Parathyroid adenoma (tissue), 2 donors: ENCODE measurements around the gene RAD51AP2.
A peak's percentile ranks its signal among the peaks of the same experiment; 100 is the strongest.
"Not testable (repeated sequence)": the region's sequence is repeated elsewhere in the genome, so short reads cannot be mapped to it uniquely, and the experiment has no call there.

Source experiments
- H2AFZ ChIP-seq: fragments of 300-600 bp; sonication (generic); one replicate; pipeline ENCODE4 v1.7.0; 2017; ENCODE audit warnings: antibody characterized with exemption, mild to moderate bottlenecking
- H3K27ac ChIP-seq: fragments of 300-600 bp; sonication (generic); one replicate; pipeline ENCODE4 v1.7.0; 2017
- H3K27me3 ChIP-seq: fragments of 300-600 bp; sonication (generic); one replicate; pipeline ENCODE4 v1.7.0; 2017; ENCODE audit warnings: low read length; ENCODE audit not compliant: control insufficient read depth, insufficient read depth
- H3K36me3 ChIP-seq: fragments of 300-600 bp; sonication (generic); one replicate; pipeline ENCODE4 v1.7.0; 2017; ENCODE audit warnings: low read length; ENCODE audit not compliant: control insufficient read depth, insufficient read depth
- H3K4me1 ChIP-seq: fragments of 300-600 bp; sonication (generic); one replicate; pipeline ENCODE4 v1.7.0; 2017; ENCODE audit warnings: control low read depth
- H3K4me2 ChIP-seq: fragments of 300-600 bp; sonication (generic); one replicate; pipeline ENCODE4 v1.7.0; 2017; ENCODE audit warnings: low read length
- H3K4me3 ChIP-seq: fragments of 300-600 bp; sonication (generic); one replicate; pipeline ENCODE4 v1.7.0; 2017; ENCODE audit warnings: low read depth, low read length
- H3K79me2 ChIP-seq: fragments of 300-600 bp; sonication (generic); one replicate; pipeline ENCODE4 v1.7.0; 2017; ENCODE audit warnings: control low read depth
- H3K9ac ChIP-seq: fragments of 300-600 bp; sonication (generic); one replicate; pipeline ENCODE4 v1.7.0; 2017; ENCODE audit warnings: mild to moderate bottlenecking
- H3K9me3 ChIP-seq: fragments of 300-600 bp; sonication (generic); one replicate; pipeline ENCODE4 v1.7.0; 2017; ENCODE audit warnings: low read length; ENCODE audit not compliant: control insufficient read depth
- CTCF ChIP-seq: fragments of 300-600 bp; sonication (generic); IDR thresholded peaks from one replicate; pipeline ENCODE4 v1.7.0; 2017; ENCODE audit warnings: antibody characterized with exemption, mild to moderate bottlenecking
- donor health status: primary hyperparathyroidism.

The RAD51AP2 gene

GRCh38 chr2:17518212-17519154, at the start of gene RAD51AP2:
Gene RAD51AP2 (minus strand): TSS chr2:17518440. CDS start chr2:17518415, 25 bp downstream.
- Histone ChIP-seq H3K4me2 (peak within 1 kb of the TSS; percentile 4), H2AFZ (peak within 1 kb of the TSS; percentile 76), H3K9ac (no peak within 1 kb of the TSS), H3K36me3 (no peaks in the 10 kb centered on the region), H3K27ac (no peak within 1 kb of the TSS), H3K4me1 (no peaks in the 10 kb centered on the region), H3K4me3 (no peak within 1 kb of the TSS), H3K9me3 (no peaks in the 10 kb centered on the region), H3K79me2 (no peaks in the 10 kb centered on the region), H3K27me3 (no peaks in the 10 kb centered on the region)
- TF ChIP-seq CTCF: no peak

- H3K9ac ChIP-seq, H3K79me2 ChIP-seq, H3K4me3 ChIP-seq, H3K27me3 ChIP-seq, H3K4me1 ChIP-seq, H3K27ac ChIP-seq, H3K36me3 ChIP-seq, H2AFZ ChIP-seq, H3K4me2 ChIP-seq, H3K9me3 ChIP-seq: not testable (repeated sequence)
Observed at GRCh38 chr2:17565726-17566125, 47.5 kb upstream of the RAD51AP2 start.

- Histone ChIP-seq H3K4me3 (no peak overlapping the region), H3K79me2 (no peaks in the 10 kb centered on the region), H3K27ac (no peak overlapping the region), H3K9ac (no peak overlapping the region), H3K9me3 (no peaks in the 10 kb centered on the region), H2AFZ (no peak overlapping the region), H3K27me3 (no peaks in the 10 kb centered on the region), H3K4me2 (no peak overlapping the region), H3K36me3 (no peaks in the 10 kb centered on the region), H3K4me1 (no peaks in the 10 kb centered on the region)
- no peak for TF ChIP-seq CTCF
Observed at GRCh38 chr2:17558878-17559277, 40.6 kb upstream of the RAD51AP2 start.

GRCh38 chr2:17558053-17558452, 39.8 kb upstream of the RAD51AP2 start:
- H2AFZ ChIP-seq: no peak overlapping the region
- no peak overlapping the region for H3K27ac ChIP-seq

GRCh38 chr2:17557596-17557995, 39.4 kb upstream of the RAD51AP2 start:
- no peak overlapping the region for H3K4me2 ChIP-seq
- no peak overlapping the region for H3K4me3 ChIP-seq
- no peak for TF ChIP-seq CTCF
- H3K4me1 ChIP-seq: no peaks in the 10 kb centered on the region
- no peaks in the 10 kb centered on the region for H3K36me3 ChIP-seq
- no peak overlapping the region for H3K9ac ChIP-seq
- H3K79me2 ChIP-seq: no peaks in the 10 kb centered on the region
- H3K27ac ChIP-seq: no peak overlapping the region
- H2AFZ ChIP-seq: no peak overlapping the region
- no peaks in the 10 kb centered on the region for H3K9me3 ChIP-seq
- H3K27me3 ChIP-seq: no peaks in the 10 kb centered on the region

More at GRCh38 chr2:17558053-17558452, 39.8 kb upstream of the RAD51AP2 start:
- no peak for TF ChIP-seq CTCF
- Histone ChIP-seq H3K36me3 (no peaks in the 10 kb centered on the region), H3K9me3 (no peaks in the 10 kb centered on the region), H3K27me3 (no peaks in the 10 kb centered on the region), H3K9ac (no peak overlapping the region), H3K4me1 (no peaks in the 10 kb centered on the region), H3K4me3 (no peak overlapping the region), H3K4me2 (no peak overlapping the region), H3K79me2 (no peaks in the 10 kb centered on the region)
